Activated CD4-positive, alpha-beta T cell treated with anti-CD3 and anti-CD28 coated beads, Interleukin-2, Interleukin-4, amounts not matched to agents 100 ng/mL and 50 ng/mL, durations not matched to agents 16 hours and 8 hours (primary cell): ENCODE results near the gene ALDH1L1.
"Not testable (repeated sequence)": the region's sequence is repeated elsewhere in the genome, so short reads cannot be mapped to it uniquely, and the experiment has no call there.

Source experiments
- DNase-seq: peaks from one replicate; pipeline ENCODE4 v3.0.0-alpha.2; 2020; ENCODE audit warnings: low spot score

Gene ALDH1L1

GRCh38 chr3:126106336-126107202, 73.8 kb downstream of the ALDH1L1 start:
- DNase-seq = no peak

- no peak for DNase-seq
These were observed 74.6 kb downstream of the ALDH1L1 start for GRCh38 chr3:126105691-126106187.

- DNase-seq = no peak
These were observed 75.4 kb downstream of the ALDH1L1 start for GRCh38 chr3:126104742-126105605.

GRCh38 chr3:126104028-126104635, 76.3 kb downstream of the ALDH1L1 start:
- no peak for DNase-seq

- DNase-seq = no peak
These were observed 77.0 kb downstream of the ALDH1L1 start for GRCh38 chr3:126103121-126104027.

GRCh38 chr3:126102530-126102951, 77.8 kb downstream of the ALDH1L1 start:
- DNase-seq = no peak

GRCh38 chr3:126102011-126102410, 78.4 kb downstream of the ALDH1L1 start:
- DNase-seq = no peak

GRCh38 chr3:126101521-126101982, 78.8 kb downstream of the ALDH1L1 start:
- DNase-seq = no peak

- DNase-seq = peak; percentile 15
These were observed 79.6 kb downstream of the ALDH1L1 start for GRCh38 chr3:126100634-126101301.

GRCh38 chr3:126100269-126100633, 80.1 kb downstream of the ALDH1L1 start:
- no peak for DNase-seq

GRCh38 chr3:126098391-126098858, 82.0 kb downstream of the ALDH1L1 start:
- no peak for DNase-seq

- DNase-seq = no peak
These were observed 82.6 kb downstream of the ALDH1L1 start for GRCh38 chr3:126097801-126098200.

- not testable (repeated sequence) for DNase-seq
These were observed 84.1 kb downstream of the ALDH1L1 start for GRCh38 chr3:126096274-126096673.

GRCh38 chr3:126092128-126092527, 88.3 kb downstream of the ALDH1L1 start:
- DNase-seq = not testable (repeated sequence)

GRCh38 chr3:126087552-126088175, 92.7 kb downstream of the ALDH1L1 start:
- DNase-seq = no peak

- no peak for DNase-seq
These were observed 94.5 kb downstream of the ALDH1L1 start for GRCh38 chr3:126085841-126086240.

- no peak for DNase-seq
These were observed 95.1 kb downstream of the ALDH1L1 start for GRCh38 chr3:126085276-126085675.

- no peak for DNase-seq
These were observed 95.6 kb downstream of the ALDH1L1 start for GRCh38 chr3:126084768-126085180.

GRCh38 chr3:126083913-126084767, 96.2 kb downstream of the ALDH1L1 start, which contains the start of gene SLC41A3:
TSS of gene SLC41A3 (minus strand) at chr3:126084124. CDS start at chr3:126068219, 15,905 bp downstream.
- DNase-seq = peak; percentile 89
